Endothelial cell of umbilical vein (primary cell): Measurements from ENCODE around the gene SYN1. TPM values are rescaled to one million over a fixed set of nuclear protein-coding genes. Genes with fewer than 3 reads are reported as not detected.

Source experiments
- BruUV-seq: library from RNA; stranded (reverse); fragments of 400-500 nt; replicated peaks from 2 replicates; lab custom pipeline; 2021; lab: Mats Ljungman, UMichigan
- CTCF ChIA-PET: fragments of 300-600, 350-600 bp; sonication (Branson Sonifier 250); formaldehyde crosslinking; loops from one replicate; lab custom pipeline; 2021; ENCODE audit warnings: antibody characterized with exemption, inconsistent platforms; lab: Charles Lee
- POLR2A ChIA-PET: fragments of 300-600, 350-600 bp; sonication (Branson Sonifier 250); formaldehyde crosslinking; loops from one replicate; lab custom pipeline; 2021; ENCODE audit warnings: antibody characterized with exemption, inconsistent platforms; lab: Charles Lee
- DNase-seq: peaks from one replicate; pipeline ENCODE4 v3.0.0-alpha.2; 2011; ENCODE audit warnings: low read depth, low spot score
- FAIRE-seq: peaks from 2 replicates; lab custom pipeline; 2011; peaks lifted over from hg19 to GRCh38; lab: Jason Lieb, UNC
- H2AFZ ChIP-seq: 2 replicates; pipeline ENCODE4 v1.6.0; 2012; ENCODE audit warnings: low read depth, low read length, control low read depth, inconsistent platforms
- H3K27ac ChIP-seq: 2 replicates; pipeline ENCODE4 v1.5.1; 2011; ENCODE audit warnings: low read depth, mild to moderate bottlenecking, control low read depth, low read length, moderate library complexity; ENCODE audit not compliant: insufficient read depth
- H3K27me3 ChIP-seq, 2 experiments: 2 replicates each; pipeline versions ENCODE4 v1.6.0 to v1.6.1; 2011; ENCODE audit warnings: low read length in 2 of 2, mixed read lengths in 1 of 2; ENCODE audit not compliant: control insufficient read depth in 2 of 2, insufficient read depth in 2 of 2
- H3K36me3 ChIP-seq, 2 experiments: 2 replicates in 1 of 2; 3 replicates in 1 of 2; pipeline ENCODE4 v1.5.1; 2011; ENCODE audit warnings: low read length in 2 of 2, mild to moderate bottlenecking in 1 of 2, moderate library complexity in 1 of 2; ENCODE audit not compliant: control insufficient read depth in 2 of 2, insufficient read depth in 2 of 2; ENCODE audit errors: extremely low read depth in 1 of 2
- H3K4me1 ChIP-seq: 3 replicates; pipeline ENCODE4 v1.5.1; 2011; ENCODE audit warnings: mild to moderate bottlenecking, low read length; ENCODE audit not compliant: control insufficient read depth, insufficient read depth; ENCODE audit errors: extremely low read depth
- H3K4me2 ChIP-seq: 2 replicates; pipeline ENCODE4 v1.6.1; 2011; ENCODE audit warnings: low read length, control low read depth, mixed read lengths; ENCODE audit not compliant: insufficient read depth
- H3K4me3 ChIP-seq, 3 experiments: fragments of 200-600 bp in 1 of 3; sonication (generic), shearing (Covaris generic) in 1 of 3; replicated peaks in 1 of 3; 2 replicates each; pipeline ENCODE4 v1.5.1; 2011 to 2016; ENCODE audit warnings: control low read depth in 3 of 3, low read length in 3 of 3, mild to moderate bottlenecking in 2 of 3, inconsistent platforms in 1 of 3, low read depth in 1 of 3, moderate library complexity in 1 of 3; ENCODE audit not compliant: insufficient read depth in 1 of 3
- H3K79me2 ChIP-seq: 2 replicates; pipeline ENCODE4 v1.6.0; 2012; ENCODE audit warnings: low read length, inconsistent platforms; ENCODE audit not compliant: control insufficient read depth, insufficient read depth
- H3K9ac ChIP-seq: replicated peaks from 2 replicates; pipeline ENCODE3; 2011; ENCODE audit warnings: low read length, control low read depth; ENCODE audit not compliant: insufficient read depth; ENCODE audit errors: extremely low read depth
- H3K9me1 ChIP-seq: replicated peaks from 3 replicates; pipeline ENCODE4 v1.6.0; 2011; ENCODE audit warnings: mild to moderate bottlenecking, low read length; ENCODE audit not compliant: control insufficient read depth, insufficient read depth; ENCODE audit errors: extremely low read depth
- H3K9me3 ChIP-seq: replicated peaks from 2 replicates; pipeline ENCODE4 v1.5.1; 2012; ENCODE audit warnings: low read length, inconsistent platforms; ENCODE audit not compliant: control insufficient read depth, insufficient read depth
- H4K20me1 ChIP-seq: replicated peaks from 2 replicates; pipeline ENCODE3; 2011; ENCODE audit warnings: mild to moderate bottlenecking, low read length; ENCODE audit not compliant: control insufficient read depth, insufficient read depth; ENCODE audit errors: extremely low read depth
- CTCF ChIP-seq, 2 donors: IDR thresholded peaks; 1 replicate in 1 of 2; 2 replicates in 1 of 2; pipeline ENCODE4 v1.5.1; 2011; ENCODE audit warnings: low read length in 2 of 2, mild to moderate bottlenecking in 2 of 2, moderate library complexity in 2 of 2, control low read depth in 1 of 2, inconsistent platforms in 1 of 2, low read depth in 1 of 2; ENCODE audit not compliant: insufficient read depth in 1 of 2; ENCODE audit errors: extremely low read depth in 1 of 2
- EZH2 ChIP-seq: IDR thresholded peaks from 2 replicates; pipeline ENCODE4 v1.6.1; 2012; ENCODE audit warnings: borderline replicate concordance, low read depth, mild to moderate bottlenecking, moderate library complexity, low read length, inconsistent platforms; ENCODE audit not compliant: severe bottlenecking
- FOS ChIP-seq: IDR thresholded peaks from 2 replicates; pipeline ENCODE4 v1.6.1; 2011; ENCODE audit warnings: mild to moderate bottlenecking, low read length, moderate library complexity, borderline replicate concordance; ENCODE audit not compliant: insufficient read depth
- GATA2 ChIP-seq: IDR thresholded peaks from 2 replicates; pipeline ENCODE4 v1.7.0; 2011; ENCODE audit warnings: low read depth, mild to moderate bottlenecking, moderate library complexity, mixed read lengths, low read length; ENCODE audit not compliant: insufficient read length, insufficient read depth
- JUN ChIP-seq: IDR thresholded peaks from 2 replicates; pipeline ENCODE4 v1.6.1; 2011; ENCODE audit warnings: borderline replicate concordance, low read depth; ENCODE audit not compliant: insufficient read length, insufficient read depth
- MAX ChIP-seq: IDR thresholded peaks from 2 replicates; pipeline ENCODE4 v1.6.1; 2011; ENCODE audit not compliant: insufficient read depth, insufficient read length
- MYC ChIP-seq: IDR thresholded peaks from one replicate; pipeline ENCODE4 v1.6.1; 2011; ENCODE audit warnings: mild to moderate bottlenecking, low read depth, low read length
- POLR2A ChIP-seq: IDR thresholded peaks from 2 replicates; pipeline ENCODE4 v1.6.1; 2012; ENCODE audit warnings: low read depth, mild to moderate bottlenecking, control low read depth, low read length
- POLR2AphosphoS5 ChIP-seq: IDR thresholded peaks from 2 replicates; pipeline ENCODE4 v1.6.1; 2012; ENCODE audit warnings: low read depth, mild to moderate bottlenecking, control low read depth, low read length, moderate library complexity; ENCODE audit not compliant: insufficient read depth
- dilution Hi-C: fragments of 300-500 bp; cut with MboI; formaldehyde crosslinking; loops from one replicate; pipeline ENCODE4 v1.15.0; 2019; ENCODE audit warnings: low sequenced_read_pairs; ENCODE audit not compliant: extremely low pct_ligation_motif_present
- intact Hi-C: fragments of 100-400 bp; cut with micrococcal nuclease; formaldehyde crosslinking; loops from one replicate; pipeline ENCODE4 v1.10.0; 2022
- polyA plus RNA-seq, 4 experiments: library from polyadenylated mRNA; depleted of rRNA in 3 of 4; stranded (reverse) in 3 of 4; unstranded in 1 of 4; fragments of >200 nt; gene quantifications; 2 replicates each; pipeline versions ENCODE4 v1.2.1 to v1.2.3, GENCODE V29; 2011 to 2012; ENCODE audit warnings: missing spikeins in 1 of 4
- total RNA-seq: library from RNA; stranded (reverse); gene quantifications from 2 replicates; pipeline ENCODE4 v1.2.3, GENCODE V29; 2021

SYN1 gene
- total and polyA plus RNA-seq, 2 donors (not counting 3 experiments of a cell fraction or from before 2014, with no cell fraction given) = not detected

- Histone ChIP-seq H3K9me3 (no peaks in the 10 kb centered on the region), H3K4me3 (peak within 1 kb of the TSS; percentile 19 to 88 (median 56)), H3K27ac (peak within 1 kb of the TSS; percentile 21), H3K4me2 (peak within 1 kb of the TSS; percentile 66), H3K27me3 (no peaks in the 10 kb centered on the region), H3K36me3 (peaks cover 2 to 3% of the 10 kb centered on the region in 2 experiments), H3K79me2 (peaks cover 10% of the 10 kb centered on the region), H2AFZ (peak within 1 kb of the TSS; percentile 38), H3K9ac (peak within 1 kb of the TSS; percentile 52), H3K4me1 (peaks cover 14% of the 10 kb centered on the region), H3K9me1 (no peaks in the 10 kb centered on the region), H4K20me1 (no peaks in the 10 kb centered on the region)
- FAIRE-seq (peak; percentile 100), DNase-seq (peak; percentile 98)
- no TSS peak for BruUV-seq
- ChIA-PET POLR2A (interaction anchor here (0.8 kb wide), 1 partner anchor 95 kb away, joined by 3 read pairs; no protein-coding TSS in a partner anchor), CTCF (interaction anchor here (1.0 kb wide), 1 partner anchor 68 kb away, joined by 3 read pairs; the partner anchor contains the start of gene TIMP1)
- dilution Hi-C loops (no loop called here), intact Hi-C loops (loop anchor here (1.0 to 2.0 kb wide), 2 partner anchors 8 to 376 kb away; no protein-coding TSS in a partner anchor)
- no peak for TF ChIP-seq JUN
- TF ChIP-seq POLR2AphosphoS5 = peak; percentile 19
Observed at GRCh38 chrX:47650164-47651042, 30.7 kb upstream of the SYN1 start, which contains the start of gene ELK1. Gene ELK1, minus strand, starts transcription at chrX:47650563. Its CDS starts 9,122 bp downstream, at chrX:47641441.

- Histone ChIP-seq H3K27me3 (no peaks in the 10 kb centered on the region), H3K79me2 (peaks cover 10% of the 10 kb centered on the region), H3K9ac (peak overlapping the region; percentile 52), H4K20me1 (no peaks in the 10 kb centered on the region), H3K27ac (peak overlapping the region; percentile 21), H3K4me1 (peaks cover 14% of the 10 kb centered on the region), H3K4me3 (peak overlapping the region in 2 of 3 experiments; percentile 56 to 88), H3K9me3 (no peaks in the 10 kb centered on the region), H3K4me2 (peak overlapping the region; percentile 66), H3K9me1 (no peaks in the 10 kb centered on the region), H2AFZ (no peak overlapping the region), H3K36me3 (peaks cover 2 to 3% of the 10 kb centered on the region in 2 experiments)
- CTCF ChIA-PET = interaction anchor here (1.0 kb wide), 1 partner anchor 68 kb away, joined by 3 read pairs; the partner anchor contains the start of gene TIMP1
- FAIRE-seq (peak; percentile 49), DNase-seq (no peak)
- TF ChIP-seq EZH2 = no peak
- TF ChIP-seq JUN = no peak
- no peak for TF ChIP-seq POLR2AphosphoS5
- no peak for TF ChIP-seq GATA2
- no peak for TF ChIP-seq MYC
- no peak for TF ChIP-seq POLR2A
- no peak for TF ChIP-seq FOS
- no peak for TF ChIP-seq MAX
- no peak for TF ChIP-seq CTCF (IDR thresholded peaks at IDR 0.05; ENCODE audit: extremely low read depth in 1 of 2, insufficient read depth in 1 of 2, low read depth in 1 of 2, low read length in 2 of 2)
- dilution Hi-C loops (no loop called here), intact Hi-C loops (loop anchor here (1.0 to 2.0 kb wide), 2 partner anchors 9 to 377 kb away; no protein-coding TSS in a partner anchor)
- no TSS peak for BruUV-seq
- POLR2A ChIA-PET = no interaction called here
Observed at GRCh38 chrX:47649781-47650163, 30.1 kb upstream of the SYN1 start.
